Midbrain (tissue), 1 donor: ENCODE results near the gene ACOX3.
A peak's percentile ranks its signal among the peaks of the same experiment; 100 is the strongest.

ENCODE experiments used
- DNase-seq: peaks from one replicate; lab custom pipeline; 2025; lab: John Stamatoyannopoulos, UW

ACOX3 gene

DNA sequence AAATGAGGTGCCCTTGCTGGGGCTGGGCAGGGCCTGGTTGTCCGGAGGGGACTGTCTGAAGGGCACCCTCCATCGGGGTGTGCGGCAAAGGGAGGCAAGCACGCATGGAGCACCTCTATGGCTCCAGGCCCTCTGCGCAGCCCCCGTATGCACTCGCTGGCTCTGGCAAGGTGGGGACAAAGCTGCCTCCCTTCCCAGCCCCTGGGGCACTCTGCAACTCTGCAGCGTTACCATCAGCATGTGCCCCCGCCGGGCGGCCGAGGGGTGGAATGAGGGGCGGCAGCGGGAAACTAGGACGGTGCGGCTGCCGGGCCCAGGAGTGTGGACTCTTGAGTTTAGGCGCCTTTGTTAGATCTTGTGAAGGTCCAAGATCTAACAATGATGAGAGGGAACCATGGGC is 26.5 kb upstream of the ACOX3 start:
- no peak for DNase-seq

DNA sequence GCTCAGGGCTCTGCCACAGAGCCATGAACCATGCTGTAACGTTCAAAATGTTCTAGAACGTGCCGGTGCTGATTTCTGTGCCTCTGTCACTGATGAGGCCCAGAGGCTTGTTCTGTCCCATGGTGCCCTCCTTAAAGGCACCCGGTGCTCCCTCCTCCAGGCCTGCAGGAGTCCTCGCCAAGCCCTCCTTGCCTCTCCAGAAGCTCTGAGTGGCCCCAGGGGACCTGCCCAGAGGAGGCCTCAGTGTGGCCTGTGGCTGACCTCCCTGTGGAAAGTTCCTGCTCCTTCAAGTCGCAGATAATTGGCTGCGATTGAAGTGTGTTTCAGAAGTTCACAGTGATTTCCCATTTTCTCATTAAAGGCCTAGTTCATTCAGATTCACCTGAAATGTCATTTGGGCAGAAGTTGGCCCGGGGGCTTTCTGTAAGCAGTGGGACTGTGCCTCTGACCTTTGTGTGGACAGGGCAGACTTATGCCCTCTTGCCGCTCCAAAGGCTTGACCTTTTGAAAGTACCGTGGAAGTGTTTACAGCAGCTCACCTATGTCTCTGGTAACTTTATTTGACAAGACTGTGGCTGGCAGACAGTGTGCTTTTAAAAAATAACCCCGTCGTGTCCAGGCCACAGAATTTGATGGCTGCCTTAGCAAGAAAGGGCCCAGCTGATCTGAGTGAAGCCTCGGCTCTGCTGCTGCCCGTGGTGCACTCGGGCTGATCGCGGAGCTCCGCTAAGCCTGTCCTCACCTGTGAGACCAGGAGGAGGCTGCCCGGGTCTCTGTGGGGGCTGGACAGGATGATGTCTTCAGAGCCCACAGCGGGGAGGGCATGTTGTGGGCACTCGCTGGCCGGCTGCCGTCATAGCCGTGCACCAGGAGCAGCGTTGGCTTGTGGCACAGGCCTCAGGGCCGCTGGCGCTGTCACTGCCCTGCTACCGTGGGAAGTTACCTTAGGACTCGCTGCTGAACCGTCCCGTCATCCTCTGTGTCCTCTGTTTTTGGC is 25.4 kb upstream of the ACOX3 start:
- DNase-seq, result no peak

DNA sequence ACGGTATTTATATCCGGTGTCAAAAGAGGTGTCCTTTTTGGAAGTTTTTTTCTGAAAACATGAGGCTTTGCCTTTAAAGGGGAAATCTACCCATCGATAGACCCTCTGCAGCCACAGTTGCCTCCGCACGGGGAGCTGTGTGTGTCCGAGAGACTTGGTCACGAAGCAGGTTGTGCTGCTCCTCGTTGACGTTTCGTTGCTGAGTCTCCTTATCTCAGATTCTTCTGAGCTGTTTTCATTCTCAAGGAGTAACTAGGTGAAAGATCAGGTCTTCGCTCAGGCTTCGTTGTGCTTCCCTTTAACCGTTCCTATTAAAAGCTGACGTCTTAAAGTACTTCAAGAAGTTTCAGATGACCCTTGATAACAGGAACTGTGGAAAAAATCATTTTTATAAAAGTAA is 23.9 kb upstream of the ACOX3 start:
- no peak for DNase-seq

DNA sequence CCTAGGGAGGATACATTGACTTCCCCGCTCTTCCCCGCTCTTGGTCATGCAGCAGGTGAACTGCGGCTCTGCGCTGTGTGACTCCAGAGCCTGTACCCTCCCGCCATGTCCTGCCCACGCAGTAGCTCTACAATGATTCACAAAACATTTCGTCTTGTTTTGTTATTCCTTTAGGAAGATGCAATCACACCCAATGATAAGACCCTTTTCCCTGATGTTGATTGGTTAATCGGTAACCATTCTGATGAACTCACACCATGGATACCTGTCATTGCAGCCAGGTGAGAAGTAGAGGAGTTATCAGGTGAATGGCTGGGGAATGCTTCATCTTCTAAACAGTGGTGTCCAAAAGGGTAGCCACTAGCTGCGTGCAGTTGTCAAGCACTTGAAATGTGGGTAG is 23.3 kb upstream of the ACOX3 start:
- DNase-seq, result no peak

DNA sequence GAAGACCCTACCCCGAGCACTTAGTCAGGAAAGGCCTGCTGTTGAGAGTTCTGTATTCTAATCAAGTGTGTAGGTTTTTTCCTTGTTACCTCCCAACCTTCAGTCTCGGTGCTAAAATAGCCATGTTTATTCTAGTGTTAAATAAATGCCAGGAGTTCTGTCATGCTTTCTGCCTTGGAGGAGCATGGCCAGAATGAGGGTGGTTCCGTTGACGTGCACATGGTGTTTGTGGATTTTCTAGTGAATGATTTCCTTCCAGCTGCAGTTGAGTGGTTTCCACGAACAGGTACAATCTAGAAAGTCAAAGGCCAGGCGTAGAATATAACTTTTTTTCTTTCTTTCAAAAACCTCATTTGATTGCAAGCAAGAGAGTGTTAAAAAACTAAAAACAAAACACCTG is 21.1 kb upstream of the ACOX3 start:
- DNase-seq, result no peak

DNA sequence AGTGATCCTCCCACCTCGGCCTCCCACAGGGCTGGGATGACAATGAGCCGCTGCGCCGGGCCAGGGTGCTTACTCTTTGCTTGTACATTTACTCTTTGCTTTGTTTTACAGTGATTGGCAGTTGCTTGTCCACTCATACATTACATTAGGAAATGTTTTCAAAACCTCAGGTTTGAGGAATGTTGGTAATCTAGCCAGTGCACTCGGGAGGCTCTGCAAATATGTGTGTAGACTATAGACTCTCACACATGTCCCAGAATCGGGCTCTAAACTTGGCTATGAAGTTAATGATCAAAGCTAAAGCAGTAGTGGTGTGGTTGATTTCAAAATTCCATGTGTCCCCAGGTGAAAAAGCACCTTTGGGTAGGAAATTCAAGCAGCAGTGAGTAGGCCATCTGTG is 20.6 kb upstream of the ACOX3 start:
- no peak for DNase-seq

DNA sequence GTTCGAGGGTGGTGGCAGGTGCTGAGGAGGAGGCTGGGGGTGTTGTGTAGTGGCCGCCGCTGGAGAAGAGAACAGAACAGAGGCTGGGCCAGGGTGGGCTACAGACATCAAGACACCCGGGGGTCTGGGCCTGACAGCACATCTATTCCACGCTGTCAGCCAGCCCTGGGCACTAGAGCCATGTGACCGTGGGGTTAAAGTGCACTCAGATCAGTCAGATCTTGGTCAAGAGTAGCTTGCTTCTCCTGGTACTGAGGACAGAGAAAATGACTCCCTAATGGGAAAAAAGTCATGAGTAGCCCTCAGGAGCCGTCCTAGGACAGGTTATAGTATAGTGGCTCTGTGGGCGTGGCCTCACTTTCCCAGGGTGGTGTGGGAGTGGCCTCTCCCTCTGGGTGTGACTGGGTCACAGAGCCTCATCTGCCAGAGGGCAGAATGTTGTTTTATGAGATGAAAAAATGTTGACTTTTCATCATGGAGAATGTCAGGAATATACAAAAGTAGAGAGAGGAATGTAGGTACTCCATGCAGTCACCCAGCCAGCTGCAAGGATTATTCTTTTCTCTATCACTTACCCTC is 19.4 kb upstream of the ACOX3 start:
- DNase-seq, result no peak

DNA sequence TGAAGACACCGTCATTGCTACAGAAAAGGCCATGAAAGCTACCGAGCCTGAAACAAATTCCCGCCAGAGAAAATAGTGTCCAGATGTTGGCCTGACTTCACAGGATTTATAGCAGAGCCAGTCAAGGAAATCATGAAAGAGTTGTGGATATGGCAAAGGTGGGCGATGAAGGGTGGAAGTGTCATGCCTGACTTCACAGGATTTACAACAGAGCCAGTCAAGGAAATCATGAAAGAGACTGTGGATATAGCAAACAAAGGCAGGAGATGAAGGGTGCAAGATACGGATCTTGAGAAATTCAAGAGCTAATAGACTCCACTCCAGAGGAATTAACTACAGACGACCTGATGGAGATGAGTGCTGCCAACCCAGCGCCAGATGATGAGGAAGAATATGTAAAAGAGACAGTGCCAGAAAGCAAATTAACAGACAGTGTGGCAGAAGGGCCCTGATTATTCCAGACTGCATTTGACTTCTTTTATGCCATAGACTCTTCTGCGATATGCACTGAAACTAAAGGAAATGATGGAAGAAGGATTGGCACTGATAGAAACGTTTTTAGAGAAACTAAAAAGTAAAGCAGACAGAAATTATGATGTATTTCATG is 17.2 kb upstream of the ACOX3 start:
- DNase-seq, result no peak

DNA sequence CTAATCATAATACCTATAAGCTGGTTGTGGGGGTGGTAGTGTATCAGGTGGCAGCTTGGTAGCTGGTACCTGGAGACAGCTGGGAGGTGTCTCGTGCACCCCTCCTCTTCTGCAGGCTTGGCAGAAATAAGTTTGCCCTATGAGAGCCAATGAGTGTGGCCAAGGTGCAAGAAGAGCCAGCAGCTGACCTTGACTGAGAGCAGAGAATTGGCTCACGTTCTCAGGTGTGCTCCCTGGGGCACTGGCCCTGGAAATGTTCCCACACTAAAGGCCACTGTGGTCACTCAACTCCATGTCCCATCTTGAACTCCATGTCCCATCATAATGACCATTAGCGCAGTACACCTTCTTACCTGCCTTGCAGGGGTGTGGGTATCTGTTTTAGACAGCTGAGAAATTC is 13.4 kb upstream of the ACOX3 start:
- DNase-seq, result no peak

DNA sequence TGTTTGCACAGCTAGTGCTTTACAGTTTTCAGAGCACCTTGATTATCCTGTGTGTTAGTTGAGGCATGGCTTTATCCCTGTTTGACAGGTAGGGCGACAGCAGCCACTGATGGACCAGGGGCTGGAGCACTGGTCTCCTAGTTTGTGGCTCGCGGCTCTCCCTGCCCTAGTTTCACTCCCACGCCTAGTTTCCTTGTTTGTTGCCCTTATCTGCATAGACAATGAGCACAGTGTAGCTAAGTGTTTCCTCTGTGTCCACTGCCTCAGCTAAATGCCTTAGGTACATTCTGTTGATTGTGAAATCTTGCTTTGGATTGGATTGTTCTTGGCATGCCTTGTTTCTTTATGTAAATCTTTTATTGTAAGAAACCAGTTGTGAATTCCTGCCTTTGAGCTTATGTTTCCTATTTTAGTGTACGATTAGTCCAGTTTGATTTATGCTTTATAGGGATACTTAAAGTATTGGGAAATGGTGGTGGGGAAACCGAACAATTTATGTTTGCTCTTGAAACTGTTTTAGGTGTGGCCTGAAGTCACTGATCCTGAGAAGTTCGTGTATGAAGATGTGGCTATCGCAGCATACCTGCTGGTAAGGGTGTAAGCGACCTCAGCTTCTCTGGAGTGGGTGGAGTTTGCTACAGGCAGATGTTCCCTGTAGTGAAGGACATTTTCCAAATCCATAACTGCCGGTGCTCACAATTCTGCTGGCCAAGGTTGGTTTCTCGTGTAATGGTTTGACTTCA is 11.1 kb upstream of the ACOX3 start:
- no peak for DNase-seq

DNA sequence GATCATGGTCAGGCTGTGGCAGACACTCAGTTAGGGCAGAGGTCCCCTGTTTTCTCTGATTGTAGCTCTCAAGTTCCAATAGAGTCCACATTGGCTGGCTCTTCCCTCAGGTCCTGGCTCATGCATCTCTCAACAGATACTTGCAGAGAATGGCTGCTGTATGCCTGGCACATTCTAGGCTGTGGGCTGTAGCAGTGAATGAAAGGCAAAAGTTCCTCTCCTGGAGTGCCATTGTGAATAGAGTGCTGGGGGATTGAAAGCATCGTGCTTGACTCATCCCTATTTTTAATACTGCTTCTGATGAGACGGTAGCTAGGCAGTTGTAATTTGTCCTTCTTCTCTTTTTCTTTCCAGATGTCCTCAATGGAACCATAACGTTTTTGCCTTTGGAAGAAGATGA is 5.6 kb upstream of the ACOX3 start:
- no peak for DNase-seq

DNA sequence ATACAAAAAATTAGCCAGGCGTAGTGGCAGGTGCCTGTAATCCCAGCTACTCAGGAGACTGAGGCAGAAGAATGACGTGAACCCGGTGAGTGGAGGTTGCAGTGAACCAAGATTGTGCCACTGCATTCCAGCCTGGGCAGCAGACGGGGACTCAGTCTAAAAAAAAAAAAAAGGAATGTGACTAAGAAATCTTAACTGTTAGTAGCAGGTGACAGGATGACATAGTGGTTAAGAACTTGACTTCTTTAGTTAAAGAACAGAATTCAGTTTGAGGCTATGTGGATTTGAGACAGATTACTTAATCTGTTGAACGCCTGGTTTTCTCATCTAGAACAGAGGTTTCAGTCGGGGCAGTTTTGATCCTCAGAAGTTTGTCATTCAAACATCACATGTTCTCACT is 3.3 kb upstream of the ACOX3 start:
- DNase-seq, result no peak

DNA sequence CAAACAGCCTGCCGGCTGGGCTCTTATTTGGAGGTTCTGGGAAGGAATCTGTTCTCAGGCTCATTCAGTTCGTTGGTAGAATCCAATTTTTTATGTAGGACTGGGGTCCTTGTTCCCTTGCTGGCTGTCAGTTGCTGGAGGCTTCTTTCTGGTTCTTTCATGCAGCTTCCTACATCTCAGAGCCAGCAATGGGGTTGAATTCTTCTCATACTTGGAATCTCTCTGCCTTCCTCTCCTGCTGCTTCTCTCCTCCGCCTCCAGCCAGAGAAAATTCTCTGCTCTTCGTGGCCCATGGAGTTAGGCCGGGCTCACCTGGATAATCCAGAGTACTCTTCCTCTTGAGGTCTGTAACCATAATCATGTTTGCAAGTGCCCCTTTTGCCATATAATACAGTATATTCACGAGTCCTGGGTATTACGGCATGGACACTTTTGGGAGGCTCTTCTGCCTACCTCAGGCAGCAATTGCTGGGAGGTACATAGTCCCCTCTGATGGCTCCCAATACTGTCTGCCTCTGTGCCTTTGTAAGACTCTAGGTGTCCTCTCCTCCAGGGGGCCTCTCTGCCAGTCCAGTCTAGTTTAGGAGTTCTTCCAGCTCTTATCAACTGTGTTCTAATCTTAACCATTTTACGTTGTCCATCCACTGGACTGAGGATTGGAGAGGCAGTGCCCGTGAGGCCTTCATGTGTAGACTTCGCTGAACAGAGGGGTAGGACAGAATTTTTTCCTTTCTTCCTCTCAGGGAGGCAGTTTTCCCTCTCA is 2.3 kb upstream of the ACOX3 start:
- DNase-seq, result no peak

DNA sequence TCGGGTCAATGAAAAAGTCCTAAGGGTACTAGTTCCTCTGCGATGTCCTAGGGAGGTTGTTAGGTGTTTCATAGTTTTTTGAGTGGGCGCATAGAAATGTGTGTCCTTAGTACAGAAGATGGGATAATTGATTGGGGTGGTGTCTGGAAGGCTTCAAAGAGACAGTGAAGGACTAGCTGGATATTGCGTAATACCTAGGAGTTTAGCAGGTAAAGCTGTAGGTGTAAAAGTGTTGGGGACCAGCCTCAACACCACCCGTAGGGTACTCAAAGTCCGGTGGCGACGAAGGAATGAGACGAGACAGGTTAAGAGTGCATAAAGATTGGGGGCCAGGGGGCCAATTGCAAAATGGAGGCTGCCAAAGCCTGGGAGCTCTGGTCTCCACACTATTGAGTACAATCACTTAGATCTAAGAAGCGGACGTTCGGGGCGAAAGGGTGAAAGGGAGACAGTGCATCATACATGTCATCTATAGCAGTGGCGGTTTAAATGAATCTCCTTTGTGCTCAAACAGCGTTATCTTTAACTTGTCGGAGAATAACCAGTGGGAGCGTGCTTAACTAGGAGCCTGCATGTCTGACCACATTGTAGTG is 1.1 kb upstream of the ACOX3 start:
- no peak for DNase-seq

DNA sequence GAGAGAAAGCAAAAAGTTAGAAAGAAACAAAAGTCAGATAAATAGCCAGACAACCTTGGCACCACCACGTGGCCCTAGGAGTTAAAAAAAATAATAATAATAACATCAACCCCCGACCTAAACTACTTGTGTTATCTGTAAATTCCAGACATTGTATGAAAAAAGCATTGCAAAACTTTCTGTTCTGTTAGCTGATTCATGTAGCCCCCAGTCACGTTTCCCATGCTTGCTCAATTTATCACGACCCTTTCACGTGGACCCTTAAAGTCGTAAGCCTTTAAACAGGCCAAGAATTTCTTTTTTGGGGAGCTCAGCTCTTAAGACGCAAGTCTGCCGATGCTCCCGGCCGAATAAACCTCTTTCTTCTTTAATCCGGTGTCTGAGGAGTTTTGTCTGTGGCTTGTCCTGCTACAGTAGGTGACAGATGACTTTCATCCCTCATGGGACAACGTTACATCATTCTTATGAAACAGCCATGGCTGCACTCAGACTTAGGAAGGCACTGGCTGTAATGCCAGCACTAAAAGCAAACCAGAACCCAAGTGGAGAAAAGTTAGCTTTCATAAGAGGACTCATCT is 520 bp downstream of the ACOX3 start:
- DNase-seq, result peak; percentile 67

DNA sequence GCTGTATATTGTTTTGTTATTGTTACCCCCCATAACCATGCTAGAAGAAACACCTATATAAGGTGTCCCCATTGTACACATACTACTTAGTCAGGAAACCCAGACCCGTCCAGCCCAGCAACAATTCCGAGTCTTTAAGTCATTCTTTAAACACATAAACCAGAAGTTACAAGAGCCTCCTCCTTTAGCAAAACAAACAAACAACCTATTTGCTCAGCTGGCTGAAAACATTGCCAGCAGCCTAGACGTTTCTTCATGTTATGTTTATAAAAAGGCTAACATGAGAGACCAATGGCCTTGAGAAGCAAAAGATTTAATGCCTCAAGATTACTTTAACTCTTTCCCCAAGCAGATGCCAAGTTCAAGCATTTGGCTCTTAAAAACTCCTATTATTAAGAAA is 1.4 kb downstream of the ACOX3 start:
- DNase-seq, result no peak

DNA sequence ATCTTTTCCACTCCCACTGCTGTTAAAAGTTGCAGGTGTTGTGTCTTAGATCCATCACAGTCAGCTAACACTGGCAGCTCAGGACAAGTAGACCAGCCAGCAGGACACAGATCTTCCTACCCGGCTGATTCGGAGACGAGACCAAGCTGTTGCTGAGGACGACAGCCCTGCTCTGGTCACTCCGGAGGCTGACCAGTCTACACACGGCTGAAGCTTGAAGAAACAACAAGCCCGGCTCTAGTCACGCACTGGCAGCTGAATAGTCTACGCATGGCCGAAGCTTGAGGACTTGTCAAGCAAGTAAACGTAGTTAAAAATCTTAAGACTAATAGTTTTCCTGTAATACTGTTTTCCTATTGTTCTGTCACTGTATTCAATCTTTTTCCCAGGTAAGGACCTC is 1.8 kb downstream of the ACOX3 start:
- no peak for DNase-seq

DNA sequence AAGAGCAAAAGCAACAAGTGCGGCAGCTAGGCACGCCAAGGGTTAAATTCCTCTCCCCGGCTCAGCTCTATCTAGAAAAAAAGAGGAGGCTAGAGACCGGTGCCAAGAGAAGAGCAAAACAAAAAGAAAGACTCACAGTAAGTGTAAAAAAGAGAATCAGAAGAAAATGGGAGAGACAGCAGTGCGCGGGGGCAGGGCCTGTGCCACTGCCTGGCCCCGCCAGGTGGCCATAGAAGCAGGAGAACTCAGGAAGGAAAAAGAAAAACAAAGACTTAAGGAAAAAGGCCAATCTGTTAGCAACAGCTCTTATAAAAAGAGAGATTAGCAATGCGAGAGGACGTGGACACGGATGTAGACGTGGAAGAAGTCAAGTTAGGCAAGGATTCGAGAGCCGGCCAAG is 3.2 kb downstream of the ACOX3 start:
- no peak for DNase-seq

DNA sequence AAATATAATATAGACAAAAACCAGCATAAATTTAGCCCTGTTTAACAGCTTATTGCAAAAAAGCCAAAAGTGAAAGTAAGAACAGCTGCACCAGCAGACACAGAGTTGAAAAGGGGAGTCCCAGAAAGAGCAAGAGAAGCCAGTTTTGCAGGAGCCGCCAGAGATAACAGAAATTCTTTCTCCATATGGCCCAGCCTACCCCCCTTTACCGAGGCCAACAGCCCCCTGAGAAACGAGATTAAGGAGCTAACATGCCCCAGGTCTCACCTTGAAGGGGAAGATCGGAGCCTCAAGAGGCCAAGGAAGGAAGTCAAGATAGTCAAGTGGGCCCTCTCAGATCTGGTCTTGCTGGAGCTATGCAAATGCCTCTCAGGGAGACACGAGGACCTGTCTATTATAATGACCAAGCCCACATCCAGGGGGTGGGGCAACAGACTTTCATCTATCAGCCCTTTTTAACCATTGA is 4.8 kb downstream of the ACOX3 start:
- DNase-seq, result no peak

DNA sequence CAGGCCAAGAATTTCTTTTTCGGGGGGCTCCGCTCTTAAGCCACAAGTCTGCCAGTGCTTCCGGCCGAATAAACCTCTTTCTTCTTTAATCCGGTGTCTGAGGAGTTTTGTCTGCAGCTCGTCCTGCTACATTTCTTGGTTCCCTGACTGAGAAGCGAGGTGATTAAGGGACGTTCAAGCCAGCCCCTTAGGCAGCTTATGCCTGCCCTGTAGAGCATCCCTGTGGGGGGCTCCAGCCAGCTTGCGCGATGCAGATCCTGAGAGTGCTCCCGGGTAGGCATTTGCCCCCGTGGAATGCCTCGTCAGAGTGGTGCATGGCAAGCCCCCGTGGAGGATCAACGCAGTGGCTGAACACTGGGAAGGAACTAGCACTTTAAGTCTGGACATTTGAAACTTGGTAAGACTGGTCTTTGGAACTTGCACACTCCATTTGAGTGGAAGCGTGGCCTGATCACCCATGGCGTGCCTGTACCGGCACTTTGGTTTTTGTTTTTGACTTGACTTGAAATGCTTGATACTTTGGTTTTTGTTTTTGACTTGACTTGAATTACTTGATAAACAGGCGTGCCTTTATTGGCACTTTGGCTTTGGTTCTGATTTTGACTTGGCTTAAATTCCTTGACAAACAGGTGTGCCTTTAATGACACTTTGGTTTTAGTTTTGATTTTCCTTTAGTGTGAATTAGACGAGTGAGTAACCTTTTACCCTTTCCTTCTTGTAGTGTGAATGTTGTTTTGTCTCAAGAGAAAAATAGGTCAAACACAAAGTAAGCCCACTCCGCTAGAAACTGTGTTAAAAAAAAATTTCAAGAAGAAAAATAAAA is 6.1 kb downstream of the ACOX3 start:
- no peak for DNase-seq
